ENCODE results near the gene NTSR1.

The NTSR1 gene

DNA sequence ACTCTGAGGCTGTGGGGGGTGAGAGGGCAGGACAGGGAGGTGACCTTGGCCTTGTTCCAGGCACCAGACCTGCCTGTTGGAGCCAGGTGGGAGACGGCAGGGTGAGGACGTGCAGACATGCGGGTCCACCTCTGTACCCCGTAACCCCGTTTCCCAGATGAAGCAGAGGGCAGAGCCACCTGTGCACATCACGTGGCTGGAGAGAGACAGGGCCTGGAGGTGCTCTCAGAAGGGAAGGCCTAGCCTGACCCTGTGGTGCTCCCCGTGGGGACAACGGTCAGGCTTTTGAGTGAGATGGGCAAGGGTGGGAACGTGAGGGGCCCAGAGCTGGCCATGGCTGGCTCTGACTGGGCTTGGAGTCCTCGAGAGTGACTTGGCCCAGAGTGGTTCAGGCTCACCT, 6.6 kb downstream of the NTSR1 start:
- TF ChIP-seq, protein P1, sequence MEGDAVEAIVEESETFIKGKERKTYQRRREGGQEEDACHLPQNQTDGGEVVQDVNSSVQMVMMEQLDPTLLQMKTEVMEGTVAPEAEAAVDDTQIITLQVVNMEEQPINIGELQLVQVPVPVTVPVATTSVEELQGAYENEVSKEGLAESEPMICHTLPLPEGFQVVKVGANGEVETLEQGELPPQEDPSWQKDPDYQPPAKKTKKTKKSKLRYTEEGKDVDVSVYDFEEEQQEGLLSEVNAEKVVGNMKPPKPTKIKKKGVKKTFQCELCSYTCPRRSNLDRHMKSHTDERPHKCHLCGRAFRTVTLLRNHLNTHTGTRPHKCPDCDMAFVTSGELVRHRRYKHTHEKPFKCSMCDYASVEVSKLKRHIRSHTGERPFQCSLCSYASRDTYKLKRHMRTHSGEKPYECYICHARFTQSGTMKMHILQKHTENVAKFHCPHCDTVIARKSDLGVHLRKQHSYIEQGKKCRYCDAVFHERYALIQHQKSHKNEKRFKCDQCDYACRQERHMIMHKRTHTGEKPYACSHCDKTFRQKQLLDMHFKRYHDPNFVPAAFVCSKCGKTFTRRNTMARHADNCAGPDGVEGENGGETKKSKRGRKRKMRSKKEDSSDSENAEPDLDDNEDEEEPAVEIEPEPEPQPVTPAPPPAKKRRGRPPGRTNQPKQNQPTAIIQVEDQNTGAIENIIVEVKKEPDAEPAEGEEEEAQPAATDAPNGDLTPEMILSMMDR (IDR thresholded peaks at IDR 0.05): no peak

DNA sequence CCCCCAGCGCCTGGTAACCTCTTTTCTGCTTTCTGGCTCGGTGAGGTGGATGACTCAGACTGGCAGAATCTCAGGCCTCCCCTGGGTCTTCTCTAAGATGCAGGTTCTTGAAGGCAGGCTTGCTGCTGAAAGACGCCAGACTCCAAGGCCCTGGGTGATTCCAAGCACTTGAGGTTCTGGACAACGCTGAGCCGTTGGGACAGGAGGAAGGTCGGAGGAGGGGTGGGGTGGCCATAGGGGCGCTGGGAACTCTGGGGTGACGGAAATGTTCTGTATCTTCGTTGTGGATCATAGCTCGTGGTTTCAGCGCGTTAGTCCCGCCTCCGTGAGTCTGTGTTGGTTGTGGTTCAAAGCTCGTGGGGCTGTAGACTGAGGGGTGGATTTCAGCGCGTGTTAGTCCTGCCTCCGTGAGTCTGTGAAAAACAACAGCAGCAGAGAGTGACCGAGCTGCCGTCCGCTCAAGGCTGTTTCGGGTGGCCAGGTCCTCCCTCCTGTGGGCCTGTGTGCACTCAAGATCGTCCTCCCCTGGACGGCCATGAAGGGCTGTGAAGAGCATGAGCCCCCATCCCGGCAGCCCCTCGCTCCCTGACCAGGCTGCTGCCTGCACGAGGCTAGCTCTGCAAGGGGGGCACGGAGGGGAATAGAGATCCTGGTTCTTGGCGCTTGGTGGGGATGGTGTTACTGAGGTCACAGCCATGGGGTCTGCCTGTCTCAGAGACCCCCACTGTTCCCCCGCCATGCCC, 7.7 kb downstream of the NTSR1 start:
- TF ChIP-seq, protein P1 (IDR thresholded peaks at IDR 0.05): no peak

DNA sequence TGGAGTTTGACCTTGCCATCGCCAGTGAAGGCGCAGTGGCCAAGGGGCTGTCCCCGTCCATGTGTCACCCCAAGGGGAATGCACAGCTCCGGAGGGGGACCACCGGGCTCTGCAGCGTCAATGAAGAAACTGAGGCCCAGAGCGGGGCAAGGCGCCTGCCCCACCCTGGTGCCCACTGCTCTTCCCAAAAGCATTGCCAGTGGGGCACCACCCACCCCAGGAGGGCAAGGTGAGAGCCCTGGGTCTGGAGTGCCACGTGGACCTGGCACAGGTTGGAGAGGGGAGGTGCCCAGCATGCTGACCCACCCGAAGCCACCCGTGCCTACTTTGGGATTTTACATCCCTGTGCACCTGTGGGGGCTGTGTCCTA, 8.3 kb downstream of the NTSR1 start:
- TF ChIP-seq, protein P1 (IDR thresholded peaks at IDR 0.05): no peak

DNA sequence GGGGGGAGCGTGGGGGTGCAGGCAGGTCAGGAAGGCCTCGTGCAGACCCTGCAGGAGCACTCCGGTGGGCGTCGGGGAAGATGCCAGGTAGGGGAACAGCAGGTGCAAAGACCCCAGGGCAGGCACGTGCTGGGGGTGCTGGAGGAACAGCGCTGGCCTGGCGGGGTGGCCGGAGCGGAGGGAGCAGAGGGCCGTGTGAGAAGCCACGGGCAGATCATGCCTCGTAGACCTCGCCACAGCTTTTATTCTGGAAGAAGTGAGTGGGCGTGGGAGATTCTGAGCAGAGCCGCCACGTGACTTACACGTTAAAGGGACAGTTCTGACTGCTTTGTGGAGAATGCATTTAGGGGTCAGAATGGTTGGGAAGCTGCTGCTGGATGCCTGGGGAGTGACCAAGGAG, 9.3 kb downstream of the NTSR1 start:
- TF ChIP-seq, protein P1 (IDR thresholded peaks at IDR 0.05): no peak

DNA sequence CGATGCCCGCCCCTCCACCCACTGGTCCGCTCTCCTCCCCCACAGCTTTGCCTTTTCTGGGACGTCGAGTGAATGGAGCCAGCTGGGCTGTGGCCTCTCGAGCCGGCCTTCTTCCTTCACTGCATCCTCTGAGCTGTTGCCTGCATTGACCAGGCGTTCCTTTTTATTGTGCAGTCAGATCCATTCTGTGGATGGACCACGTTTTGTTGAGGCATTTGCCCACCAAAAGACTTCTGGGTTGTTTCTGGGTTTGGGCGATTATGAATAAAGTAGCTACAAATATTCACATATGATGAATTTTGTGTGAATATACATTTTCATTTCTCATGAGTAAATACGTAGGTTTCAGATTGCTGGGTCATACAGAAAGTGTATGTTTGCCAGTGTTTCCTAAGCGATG, 9.9 kb downstream of the NTSR1 start:
- TF ChIP-seq, protein P1 (IDR thresholded peaks at IDR 0.05): no peak

DNA sequence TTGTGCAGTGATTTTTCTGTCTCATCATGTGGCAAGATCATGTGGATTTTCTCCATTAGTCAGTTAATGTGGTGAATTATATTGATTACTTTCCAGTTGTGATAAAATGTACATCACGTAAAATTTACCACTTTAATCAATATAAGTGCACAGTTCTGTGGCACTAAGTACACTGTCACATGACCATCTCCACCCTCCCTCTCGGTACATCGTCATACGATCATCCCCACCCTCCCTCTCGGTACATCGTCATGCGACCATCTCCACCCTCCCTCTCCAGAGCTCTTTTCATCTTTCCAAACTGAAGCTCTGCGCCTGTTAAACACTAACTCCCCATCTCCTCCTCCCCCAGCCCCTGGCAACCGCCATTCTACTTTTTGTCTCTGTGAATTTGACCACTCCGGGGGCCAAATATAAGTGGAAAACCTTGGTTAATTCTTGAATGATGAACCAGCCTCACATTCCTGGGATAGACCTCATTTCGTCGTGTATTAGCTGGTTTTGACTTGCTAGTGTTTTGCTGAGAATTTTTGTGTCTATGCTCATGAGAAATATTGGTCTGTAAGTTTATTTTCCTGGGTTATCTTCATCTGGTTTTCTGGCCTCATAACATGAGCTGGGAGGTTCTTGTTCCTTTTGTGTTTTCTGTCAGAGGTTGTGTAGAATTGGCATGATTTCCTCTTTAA, 10.8 kb downstream of the NTSR1 start:
- TF ChIP-seq, protein P1 (IDR thresholded peaks at IDR 0.05): no peak

DNA sequence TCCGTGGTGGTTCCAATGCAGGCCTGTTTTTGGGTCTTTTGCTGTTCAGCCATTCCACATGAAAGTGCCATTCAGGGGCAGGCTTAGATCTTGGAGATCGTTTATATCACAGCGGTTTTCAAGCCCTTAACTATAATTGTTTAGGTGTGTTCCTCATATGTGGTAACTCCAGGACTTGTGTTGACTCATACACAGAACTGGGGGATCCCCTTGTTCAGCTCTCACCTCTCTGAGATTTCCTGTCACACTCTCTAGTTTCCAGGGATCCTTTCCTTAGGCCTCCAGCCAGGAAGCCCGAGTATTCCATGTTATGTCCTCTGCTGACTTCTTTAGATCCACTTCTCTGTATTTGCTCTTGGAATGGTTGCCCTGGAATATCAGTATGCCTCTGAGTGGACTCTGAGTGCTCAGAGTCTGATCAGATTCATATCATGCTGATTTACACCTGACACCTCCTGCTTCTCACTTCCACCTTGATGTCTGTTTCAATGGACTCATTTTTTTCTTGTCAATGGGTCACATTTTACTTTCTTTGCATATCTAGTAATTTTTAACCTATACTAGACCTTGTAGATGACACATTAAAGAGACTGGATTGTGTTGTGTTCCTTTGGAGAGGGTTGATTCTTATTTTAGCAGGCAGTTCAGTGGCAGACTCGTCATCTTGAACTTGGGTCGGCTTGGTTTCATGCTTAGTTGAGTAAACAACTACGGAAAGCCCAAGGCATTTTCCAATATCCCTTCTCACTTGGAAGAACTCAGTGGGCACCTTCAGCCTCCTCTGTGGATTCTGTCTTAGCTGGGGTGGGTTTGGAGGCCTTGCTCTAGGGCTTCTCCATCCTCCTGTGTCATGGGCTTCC, 13.1 kb downstream of the NTSR1 start:
- TF ChIP-seq, protein P1 (IDR thresholded peaks at IDR 0.05): no peak
